NCI-H2107 (cell line): ENCODE measurements around the gene CTSD.
"Not testable (repeated sequence)": the region's sequence is repeated elsewhere in the genome, so short reads cannot be mapped to it uniquely, and the experiment has no call there.

Experiments
- DNase-seq: peaks from one replicate; lab custom pipeline; 2025; lab: John Stamatoyannopoulos, UW

Gene CTSD

DNA sequence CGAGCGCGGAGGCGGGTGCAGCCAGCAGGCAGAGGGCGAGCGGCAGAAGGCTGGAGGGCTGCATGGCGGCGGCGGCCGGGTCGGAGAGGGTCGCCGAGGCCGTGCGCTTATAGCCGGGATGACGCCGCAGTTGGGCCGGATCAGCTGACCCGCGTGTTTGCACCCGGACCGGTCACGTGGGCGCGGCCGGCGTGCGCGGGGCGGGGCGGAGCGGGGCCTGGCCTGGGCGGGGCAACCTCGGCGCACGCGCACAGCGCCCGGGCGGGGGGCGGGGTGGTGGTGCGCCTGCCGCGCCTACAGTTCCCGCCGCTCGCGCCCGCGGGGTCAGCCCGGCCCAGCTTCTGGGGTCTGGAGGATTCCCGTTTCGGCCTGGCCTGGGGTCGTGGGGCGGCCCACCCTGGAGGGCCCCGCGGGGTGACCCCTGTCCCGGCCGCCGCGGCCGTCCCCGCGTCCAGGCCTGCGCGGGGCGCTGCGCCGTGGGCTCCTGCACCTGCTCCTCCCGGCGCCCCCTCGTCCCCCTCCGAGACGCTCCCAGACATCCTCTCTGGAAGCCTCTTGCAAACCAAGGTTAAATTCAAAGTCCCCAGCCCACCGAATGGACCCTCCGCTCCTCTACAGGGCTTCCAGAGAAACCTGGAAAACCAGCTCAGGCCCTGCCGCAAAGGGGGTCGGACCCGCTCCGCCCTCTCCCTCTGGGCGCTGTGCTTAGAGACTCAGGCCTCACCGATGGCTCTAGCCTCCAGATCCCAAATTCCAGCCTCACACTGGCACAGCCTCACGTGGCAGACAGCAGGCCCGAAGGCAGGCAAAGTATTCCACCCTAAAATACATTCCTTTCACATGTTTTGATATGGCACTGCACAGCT lies at the start of gene CTSD:
Gene CTSD, minus strand, starts transcription at position 132 of the 866 bp plus-strand sequence. Its CDS starts 68 bp downstream, at position 64.
- peak; percentile 45 for DNase-seq

DNA sequence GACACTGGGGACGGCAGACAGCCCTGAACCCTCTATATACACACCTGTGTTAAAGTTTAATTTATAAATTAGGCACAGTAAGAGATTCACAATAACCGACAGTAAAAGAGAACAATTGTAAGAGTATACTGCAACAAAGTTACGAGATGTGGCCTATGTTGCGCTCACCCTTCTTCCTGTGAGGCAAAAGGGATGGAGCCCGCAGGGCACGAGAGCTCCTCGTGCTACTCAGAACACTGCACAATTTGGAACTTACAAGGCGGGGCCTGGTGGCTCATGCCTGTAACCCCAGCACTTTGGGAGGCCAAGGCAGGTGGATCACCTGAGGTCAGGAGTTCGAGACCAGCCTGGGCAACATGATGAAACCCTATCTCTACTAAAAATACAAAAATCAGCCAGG lies 49.6 kb upstream of the CTSD start:
- not testable (repeated sequence) for DNase-seq

DNA sequence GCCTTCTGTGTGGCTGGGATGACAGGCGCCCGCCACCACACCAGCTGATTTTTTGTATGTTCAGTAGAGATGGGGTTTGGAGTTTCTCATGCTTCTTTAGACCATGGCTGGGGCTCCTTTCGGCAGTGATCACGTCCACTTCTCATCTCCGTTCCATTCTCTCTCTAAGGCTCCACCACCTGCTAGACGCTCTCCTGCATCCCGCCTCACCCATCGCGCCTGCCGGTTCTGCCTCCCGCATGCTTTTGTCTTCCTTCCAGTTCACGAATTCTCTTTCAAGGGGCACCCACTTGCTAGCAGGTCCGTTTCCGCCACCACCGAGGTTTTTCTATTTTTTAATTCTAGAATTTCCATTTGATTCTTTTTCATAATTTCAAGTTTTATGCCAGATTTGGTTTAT lies 49.1 kb upstream of the CTSD start:
- DNase-seq = no peak

DNA sequence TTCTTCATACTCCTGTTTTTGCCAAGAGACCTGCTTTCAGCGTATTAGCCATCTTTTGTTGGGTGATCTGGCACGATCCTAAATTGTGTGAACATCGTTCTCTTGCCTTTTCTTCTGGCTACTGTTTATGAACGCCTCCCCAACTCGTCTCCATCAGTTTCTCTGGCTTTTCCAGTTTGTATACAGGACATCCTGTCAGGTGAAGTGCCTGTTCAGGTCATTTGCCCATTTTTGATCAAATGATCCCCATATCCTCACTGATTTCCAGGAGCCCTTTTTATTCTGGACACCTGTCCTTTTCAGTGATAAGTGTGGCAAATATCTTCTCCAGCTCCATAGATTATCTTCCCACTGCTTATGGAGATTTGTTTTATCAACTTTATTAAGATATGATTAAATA lies 48.5 kb upstream of the CTSD start:
- DNase-seq = no peak

DNA sequence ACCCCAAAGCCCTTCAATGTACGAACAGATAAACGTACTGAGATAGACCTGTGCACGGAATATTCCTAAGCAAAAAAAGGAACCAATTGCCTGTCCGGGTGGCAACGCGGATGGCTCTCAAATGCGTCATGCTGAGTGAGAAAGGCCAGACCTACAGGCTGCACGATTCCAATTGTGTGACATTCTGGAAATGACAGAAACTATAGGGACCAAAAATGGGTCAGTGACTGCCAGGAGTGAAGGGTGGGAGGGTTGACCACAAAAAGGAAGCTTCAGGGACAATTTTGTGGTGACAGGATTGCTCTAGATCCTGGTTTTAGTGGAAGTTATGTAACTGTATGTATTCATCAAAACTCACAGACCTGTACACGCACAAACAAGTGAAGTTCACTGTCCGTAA lies 47.0 kb upstream of the CTSD start:
- DNase-seq = no peak

DNA sequence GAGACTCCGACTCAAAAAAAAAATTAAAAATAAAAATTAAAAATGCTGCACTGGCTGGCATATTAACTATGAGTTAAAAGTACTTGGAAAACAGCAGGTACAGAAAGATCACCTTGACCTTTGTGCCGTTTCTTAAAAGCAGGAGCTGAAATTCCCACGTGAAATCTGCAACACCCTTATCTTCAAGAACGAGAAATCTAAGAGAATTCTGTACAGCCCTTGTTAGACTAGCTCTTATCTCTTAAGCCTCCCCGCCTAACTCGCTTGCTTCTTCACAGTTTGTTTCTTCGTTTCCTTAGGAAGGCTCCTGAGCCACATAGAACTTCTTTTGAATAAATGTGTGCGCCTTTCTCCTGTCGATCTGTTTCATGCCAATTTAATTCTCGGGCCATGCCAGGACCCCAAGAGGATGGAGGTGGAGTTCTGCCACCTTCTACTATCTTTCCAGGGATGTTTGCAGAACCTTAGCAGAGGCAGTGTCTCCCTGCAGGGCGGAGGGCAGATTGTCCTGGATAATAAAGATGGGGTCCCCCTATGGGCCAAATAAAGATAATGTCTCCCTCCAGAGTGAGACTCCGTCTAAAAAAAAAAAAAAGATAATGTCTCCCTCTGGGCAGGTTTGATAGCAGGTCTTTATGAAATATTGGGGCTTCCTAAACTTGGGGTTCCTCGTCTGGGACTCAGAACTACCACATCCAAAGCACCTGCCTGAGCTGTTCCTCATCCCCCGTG lies 43.7 kb upstream of the CTSD start:
- DNase-seq = no peak

DNA sequence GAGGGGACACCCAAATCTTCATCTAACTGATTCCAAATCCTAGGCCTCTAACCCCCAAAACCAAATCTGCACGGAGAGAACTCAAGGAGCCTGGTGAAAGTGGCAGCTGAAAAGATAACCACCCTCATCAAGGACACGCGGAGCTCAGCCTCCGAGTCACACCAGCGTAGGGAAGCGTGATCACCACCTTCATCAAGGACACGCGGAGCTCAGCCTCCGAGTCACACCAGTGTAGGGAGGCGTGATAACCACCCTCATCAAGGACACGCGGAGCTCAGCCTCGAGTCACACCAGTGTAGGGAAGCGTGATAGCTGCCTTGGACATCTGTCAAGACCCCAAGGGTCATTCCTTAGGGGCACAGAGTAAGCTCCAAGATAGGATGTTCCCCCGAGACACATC lies 41.8 kb upstream of the CTSD start:
- DNase-seq = no peak

DNA sequence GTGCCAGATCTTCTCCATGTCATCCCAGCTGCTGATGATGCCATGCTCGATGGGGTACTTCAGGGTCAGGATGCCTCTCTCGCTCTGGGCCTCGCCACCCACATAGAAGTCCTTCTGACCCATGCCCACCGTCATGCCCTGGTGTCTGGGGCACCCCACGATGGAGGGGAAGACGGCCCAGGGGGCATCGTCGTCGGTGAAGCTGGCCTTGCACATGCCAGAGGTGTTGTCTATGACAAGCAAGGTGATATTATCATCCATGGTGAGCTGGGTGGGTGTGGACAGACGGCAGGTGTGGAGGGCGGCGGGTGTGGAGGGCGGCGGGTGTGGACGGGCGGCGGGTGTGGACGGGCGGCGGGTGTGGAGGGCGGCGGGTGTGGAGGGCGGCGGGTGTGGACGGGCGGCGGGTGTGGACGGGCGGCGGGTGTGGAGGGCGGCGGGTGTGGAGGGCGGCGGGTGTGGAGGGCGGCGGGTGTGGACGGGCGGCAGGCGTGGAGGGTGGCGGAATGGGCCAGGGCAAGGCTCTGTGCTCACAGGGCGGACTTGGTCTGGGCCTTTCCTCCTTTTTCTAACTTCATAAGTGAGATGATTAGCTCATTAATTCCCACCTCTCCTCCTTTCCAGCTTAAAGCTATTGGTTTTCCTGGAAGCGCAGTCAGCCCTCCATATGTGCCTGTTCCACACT lies 40.2 kb upstream of the CTSD start:
- DNase-seq = not testable (repeated sequence)

DNA sequence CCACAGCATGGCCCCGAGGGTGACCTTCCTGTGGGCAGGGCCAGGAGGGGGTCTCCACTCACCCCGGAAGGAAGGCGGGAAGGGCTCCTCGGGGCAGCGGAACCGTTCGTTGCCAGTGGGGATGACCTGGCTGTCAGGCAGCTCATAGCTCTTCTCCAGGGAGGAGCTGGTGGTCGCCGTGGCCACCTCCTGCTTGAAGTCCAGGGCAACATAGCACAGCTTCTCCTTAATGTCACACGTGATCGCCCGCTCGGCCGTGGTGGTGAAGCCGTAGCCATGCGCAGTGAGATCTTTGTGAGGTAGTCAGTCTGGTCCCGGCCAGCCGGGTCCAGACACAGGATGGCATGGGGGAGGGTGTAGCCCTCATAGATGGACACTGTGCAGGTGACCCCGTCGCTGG lies 39.5 kb upstream of the CTSD start:
- no peak for DNase-seq

DNA sequence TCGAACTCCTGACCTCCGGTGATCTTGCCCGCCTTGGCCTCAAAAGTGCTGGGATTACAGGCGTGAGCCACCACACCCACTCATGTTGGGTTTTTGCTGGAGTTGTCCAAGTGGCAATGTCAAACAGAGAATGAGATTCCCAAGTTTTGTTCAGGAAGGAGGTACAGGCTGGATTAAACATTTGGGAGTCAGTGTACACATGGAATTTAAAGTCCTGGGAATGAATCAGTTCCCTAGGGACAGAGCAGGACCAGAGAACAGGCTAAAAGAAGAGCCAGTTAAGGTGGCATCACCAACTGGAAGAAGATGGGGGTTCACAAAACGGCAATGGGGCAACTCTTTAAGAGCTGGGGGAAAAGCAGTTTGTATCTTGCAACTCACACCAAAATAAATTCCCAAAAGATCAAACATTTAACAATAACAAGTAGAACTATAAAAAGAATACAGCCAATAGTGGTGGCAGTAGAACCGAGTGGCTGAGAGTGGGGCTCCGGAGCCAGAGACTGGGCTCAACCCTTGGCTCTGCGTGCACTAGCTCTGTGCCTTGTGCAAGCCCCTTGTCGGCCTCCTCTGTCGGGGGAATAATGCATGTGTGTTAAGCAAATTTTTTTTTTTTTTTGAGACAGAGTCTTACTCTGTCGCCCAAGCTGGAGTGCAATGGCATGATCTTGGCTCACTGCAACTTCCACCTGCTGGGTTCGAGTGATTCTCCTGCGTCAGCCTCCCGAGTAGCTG lies 33.8 kb upstream of the CTSD start:
- no peak for DNase-seq

DNA sequence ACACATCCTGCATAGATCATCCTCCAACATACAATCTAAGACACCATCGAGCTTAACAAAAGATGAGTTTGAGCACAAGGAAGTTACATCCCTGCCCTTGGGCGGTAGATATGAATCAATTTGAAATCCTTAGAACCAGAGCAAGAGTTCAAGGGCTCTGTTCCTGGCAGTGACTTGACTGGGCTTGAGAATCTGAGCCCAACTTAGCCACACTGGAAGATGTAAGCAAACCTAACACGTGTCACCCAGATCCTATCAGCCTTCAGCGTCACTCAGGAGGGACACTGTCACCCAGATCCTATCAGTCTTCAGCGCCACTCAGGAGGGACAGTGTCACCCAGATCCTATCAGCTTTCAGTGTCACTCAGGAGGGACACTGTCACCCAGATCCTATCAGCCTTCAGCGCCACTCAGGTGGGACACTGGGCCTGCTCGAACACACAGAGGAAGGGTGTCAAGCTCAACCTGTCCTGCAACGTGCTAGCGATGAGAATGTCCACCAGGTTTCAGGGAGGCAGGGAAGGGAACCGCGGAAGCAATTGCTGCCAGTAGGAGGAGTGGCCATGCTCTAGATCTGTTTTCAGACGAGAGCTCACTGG lies 32.8 kb upstream of the CTSD start:
- DNase-seq = no peak

DNA sequence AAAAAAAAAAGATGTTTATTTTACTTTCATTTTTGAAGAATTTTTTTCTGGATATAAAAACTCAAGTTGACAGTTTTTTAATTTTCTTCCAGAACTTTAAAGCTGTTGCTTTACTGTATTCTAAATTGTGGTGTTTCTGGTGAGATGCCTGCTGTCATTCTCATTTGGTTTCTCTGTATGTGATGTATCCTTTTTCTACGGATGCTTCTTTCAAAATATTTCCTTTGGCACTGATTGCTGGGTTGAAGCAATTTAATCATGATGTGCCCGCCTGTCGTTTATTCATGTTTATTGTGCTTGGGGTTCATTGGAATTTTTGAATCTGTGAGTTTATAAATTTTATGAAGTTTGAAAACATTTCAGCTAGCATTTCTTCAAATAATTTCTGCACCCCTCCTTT lies 29.4 kb upstream of the CTSD start:
- no peak for DNase-seq

DNA sequence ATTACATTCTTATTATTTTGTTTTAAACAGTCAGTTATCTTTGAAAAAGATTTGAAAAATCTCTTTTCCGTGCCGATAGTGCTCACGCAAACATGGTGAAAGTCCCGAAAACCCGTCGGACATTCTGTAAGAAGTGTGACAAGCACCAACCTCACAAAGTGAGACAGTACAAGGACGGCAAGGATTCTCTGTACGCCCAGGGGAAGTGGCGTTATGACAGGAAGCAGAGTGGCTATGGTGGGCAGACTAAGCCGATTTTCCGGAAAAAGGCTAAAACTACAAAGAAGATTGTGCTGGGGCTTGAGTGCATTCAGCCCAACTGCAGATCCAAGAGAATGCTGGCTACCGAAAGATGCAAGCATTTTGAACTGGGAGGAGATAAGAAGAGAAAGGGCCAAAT lies 28.7 kb upstream of the CTSD start:
- DNase-seq = no peak

DNA sequence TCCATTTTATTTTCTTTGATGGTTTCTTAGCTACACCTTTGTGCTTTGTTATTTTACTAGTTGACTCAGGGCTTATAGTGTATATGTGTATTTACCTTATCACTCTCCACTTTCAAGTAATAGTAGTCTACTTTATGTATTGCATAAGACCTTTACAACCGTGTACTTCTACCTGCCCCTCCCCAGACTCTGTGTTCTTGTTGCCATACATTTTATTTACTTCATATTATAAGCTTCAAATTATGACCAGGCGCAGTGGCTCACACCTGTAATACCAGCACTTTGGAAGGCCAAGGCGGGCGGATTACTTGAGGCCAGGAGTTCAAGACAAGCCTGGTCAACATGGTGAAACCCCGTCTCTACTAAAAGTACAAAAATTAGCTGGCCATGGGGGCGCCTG lies 28.2 kb upstream of the CTSD start:
- DNase-seq = no peak

DNA sequence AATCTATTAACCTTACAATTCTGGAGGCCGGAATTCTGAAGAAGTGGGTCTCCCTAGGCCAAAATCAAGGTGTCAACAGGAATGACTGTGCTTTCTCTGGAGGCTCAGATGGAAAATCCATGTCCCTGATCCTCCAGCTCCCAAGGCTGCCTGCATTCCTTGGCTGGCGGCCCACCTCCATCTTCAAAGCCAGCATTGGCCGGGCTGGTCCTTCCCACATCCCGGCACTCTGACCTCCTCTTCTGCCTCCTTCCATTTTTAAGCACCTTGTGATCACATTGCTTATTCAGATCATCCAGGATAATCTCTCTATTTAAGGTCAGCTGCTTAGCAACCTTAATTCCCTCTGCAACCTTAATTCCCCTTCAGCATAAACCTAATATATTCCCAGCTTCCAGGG lies 22.7 kb upstream of the CTSD start:
- no peak for DNase-seq

DNA sequence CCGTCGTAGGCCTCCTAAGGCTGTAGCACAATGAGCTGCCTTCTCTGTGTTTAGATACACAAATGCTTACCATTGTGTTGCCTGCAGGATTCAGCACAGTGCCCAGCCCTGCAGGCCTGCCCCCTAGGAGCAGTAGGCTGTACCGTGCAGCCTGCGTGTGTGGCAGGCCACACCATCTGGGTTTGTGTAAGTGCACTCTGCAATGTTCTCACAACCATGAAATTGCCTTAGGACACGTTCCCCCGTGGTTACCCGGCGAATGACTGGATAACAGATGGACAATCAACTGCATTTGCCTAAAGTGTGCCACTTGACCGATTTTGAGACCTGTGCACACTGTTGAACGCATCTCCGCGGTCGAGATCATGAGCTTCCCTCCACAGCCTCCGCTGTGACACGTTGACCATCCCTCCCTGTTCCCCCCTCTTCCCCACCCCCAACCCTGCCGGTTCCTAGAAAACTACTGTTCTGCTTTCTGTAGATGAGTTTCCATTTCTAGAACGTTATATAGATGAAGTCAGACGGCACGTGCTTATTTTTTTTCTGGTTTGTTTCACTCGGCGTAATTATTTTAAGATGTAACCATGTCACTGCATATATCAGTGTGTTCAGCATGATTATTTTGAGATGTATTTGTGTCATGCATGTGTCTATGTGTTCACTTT lies 22.2 kb upstream of the CTSD start:
- no peak for DNase-seq

DNA sequence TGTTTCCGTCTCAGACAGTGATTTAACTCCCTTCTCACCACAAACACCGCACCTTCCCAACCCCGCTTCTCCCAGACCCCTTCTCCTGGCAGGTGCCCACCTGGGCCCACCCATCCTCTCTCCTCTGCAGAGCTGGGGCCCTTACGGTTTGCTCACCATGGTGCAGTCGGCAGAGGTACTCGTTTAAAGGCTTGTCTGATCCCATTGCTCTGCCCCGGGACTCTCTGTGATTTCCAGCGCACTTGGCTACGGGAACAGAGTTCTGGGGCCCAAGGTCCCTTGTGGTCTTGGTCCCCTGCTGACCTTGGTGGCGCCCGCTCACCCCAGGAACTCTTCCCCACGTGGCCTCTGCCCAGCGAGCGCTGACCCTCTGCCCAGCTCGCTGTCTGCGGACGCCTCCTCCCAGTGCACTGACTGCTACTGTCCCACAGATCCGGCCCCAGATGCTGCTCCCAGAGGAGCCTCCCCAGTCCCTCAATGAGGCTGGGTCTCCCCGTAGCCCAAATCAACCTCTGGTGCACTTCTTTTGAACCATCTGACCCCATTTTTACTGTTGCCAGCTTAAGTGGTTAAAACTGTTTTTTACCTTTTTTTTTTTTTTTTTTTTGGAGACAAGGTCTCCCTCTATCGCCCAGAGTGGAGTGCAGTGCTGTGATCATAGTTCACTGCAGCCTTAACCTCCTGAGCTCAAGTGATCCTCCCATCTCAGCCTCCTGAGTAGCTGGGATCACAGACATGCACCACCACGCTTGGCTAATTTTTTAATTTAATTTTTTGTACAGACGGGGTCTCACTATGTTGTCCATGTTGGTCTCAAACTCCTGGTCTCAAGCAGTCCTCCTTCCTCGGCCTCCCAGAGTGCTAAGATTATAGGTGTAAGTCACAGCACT lies 21.3 kb upstream of the CTSD start:
- no peak for DNase-seq

DNA sequence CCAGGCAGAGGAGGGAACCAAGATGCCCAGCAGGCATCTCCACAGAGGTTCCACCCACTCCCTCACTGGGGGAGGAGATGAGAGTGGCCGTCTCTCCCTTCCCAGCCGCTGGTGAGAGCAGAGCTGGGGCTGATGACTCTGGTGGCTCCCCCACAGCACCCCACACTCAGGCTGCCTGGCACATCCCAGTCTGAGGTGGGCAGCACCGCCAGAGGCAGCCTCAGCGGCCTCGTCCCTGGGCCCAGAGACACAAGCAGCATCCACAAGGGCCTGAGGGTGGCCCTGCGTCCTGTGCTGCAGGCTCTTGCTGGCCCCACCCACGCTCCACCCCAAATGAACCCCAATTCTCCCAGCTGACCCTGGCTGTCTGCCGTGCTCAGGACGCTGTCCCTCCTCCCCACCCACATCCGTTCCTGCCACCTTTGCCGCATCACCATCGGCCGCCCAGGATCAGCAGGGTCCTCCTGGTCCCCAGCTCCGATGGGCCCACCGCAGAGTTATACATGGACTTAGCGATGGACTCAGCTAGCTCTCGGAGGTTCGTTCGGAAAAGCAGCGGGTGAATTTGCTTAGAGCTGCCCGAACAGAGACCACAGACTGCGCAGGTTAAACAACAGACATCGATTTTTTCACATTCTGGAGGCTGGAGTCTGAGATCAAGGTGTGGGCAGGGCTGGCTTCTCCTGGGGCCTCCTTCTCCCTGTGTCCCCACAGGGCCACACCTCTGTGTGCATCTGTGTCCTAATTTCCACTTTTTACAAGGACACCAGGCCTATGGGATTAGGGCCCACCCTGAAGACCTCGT lies 20.2 kb upstream of the CTSD start:
- no peak for DNase-seq
